ENCODE data around the gene AKT2.

AKT2 gene

GRCh38 chr19:40273469-40274360 lies 11.4 kb downstream of the AKT2 start:
- TF ChIP-seq CTCF (IDR thresholded peaks at IDR 0.05) = no peak
- Histone ChIP-seq H3K4me3 (no peak overlapping the region), H3K27ac (no peak overlapping the region)
- DNase-seq (ENCODE audit: low spot score) = no peak

DNA sequence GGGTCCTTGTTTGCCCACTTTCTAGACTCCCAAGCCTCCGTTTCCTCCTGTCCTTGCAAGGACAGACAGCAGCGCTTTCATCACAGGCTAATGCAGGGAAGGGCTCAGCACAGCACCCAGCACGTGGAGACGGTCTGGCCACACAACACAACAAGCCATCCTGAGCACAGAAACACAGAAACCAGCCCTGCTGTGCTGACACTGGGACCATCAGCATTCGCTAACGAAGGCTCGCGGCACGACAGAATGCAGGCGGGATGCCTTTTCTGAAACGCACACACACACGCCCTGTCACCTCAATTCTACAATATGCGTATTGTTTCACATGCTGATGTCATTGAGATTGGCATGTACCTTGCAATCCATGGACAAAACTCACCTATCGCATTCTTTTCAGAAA lies 12.9 kb downstream of the AKT2 start:
- H3K4me3 ChIP-seq = no peak overlapping the region
- H3K27ac ChIP-seq = no peak overlapping the region
- TF ChIP-seq CTCF (IDR thresholded peaks at IDR 0.05) = no peak
- no peak for DNase-seq (ENCODE audit: low spot score)

DNA sequence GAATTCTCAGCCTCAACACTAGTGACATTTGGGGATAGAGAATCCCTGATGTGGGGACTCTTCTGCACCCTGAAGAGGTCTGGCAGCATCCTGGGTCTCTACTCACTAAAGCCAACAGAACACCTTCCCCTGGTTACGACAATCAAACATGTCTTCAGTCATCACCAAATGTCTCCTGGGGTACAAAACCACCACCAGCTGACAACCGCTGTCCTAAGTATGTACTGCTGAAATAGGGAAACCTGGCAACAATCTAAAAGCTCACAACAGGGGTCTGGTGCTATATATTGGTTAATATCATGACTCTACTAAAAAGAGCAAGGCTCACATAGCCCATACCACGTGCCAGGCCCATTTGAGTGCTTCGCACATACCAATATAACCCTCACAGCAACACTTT lies 13.4 kb downstream of the AKT2 start:
- no peak for DNase-seq (ENCODE audit: low spot score)
- Histone ChIP-seq H3K27ac (no peak overlapping the region), H3K4me3 (no peak overlapping the region)
- no peak for TF ChIP-seq CTCF (IDR thresholded peaks at IDR 0.05)

DNA sequence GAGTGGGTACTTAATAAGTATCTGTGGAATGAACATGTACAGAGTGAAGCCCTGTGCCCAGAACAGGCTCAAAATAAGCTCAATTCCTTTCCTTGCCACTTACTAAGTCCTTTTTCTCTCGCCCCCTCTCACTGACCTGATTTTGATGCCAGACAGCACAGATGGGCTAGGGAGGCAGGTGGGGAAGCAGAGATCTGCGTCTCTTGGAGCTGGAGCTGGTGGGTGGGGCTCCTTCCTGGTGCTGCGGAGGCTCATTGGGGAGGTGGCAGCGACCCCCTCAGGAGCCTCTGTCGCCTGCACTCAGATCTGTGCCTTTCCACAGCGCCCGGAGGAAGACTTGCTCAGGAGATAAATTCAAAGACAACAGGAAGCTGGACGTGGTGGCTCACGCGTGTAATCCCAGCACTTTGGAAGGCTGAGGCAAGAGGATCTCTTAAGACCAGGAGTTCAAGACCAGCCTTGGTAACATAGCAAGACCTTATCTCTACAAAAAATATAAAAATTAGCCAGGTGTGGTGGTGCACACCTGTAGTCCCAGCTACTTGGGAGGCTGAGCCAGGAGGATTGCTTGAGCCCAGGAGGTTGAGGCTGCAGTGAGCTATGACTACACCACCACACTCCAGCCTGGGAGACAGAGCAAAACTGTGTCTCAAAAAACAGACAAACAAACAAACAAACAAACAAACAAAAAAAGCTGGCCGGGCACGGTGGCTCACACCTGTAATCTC lies 14.6 kb downstream of the AKT2 start:
- no peak for DNase-seq (ENCODE audit: low spot score)
- H3K27ac ChIP-seq = no peak overlapping the region

GRCh38 chr19:40269216-40269940 lies 15.8 kb downstream of the AKT2 start:
- no peak overlapping the region for H3K4me3 ChIP-seq
- no peak for TF ChIP-seq CTCF (IDR thresholded peaks at IDR 0.05)
- DNase-seq (ENCODE audit: low spot score) = no peak
- H3K27ac ChIP-seq = no peak overlapping the region

More for the DNA sequence above, 14.6 kb downstream of the AKT2 start:
- no peak overlapping the region for H3K4me3 ChIP-seq
- TF ChIP-seq CTCF (IDR thresholded peaks at IDR 0.05) = no peak

DNA sequence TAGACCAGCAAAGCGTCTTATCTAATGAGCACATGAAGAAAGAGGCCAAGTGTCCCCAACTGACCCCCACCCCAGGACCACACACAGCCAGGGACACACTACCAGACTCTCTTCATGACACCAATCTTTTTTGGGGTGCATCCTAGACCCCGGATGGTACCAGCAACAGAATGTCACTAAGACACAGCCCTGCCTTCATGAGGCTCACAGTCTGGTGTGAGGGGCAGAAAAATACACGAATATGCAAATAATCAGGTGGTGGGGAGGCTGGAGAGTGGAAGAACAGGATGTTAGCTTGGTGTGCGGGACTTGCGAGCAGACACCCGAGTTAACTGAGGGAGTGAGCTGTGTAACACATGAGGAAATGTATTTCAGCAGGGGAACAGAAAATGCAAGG lies 17.5 kb downstream of the AKT2 start:
- Histone ChIP-seq H3K4me3 (no peak overlapping the region), H3K27ac (no peak overlapping the region)
- DNase-seq (ENCODE audit: low spot score) = no peak
- TF ChIP-seq CTCF (IDR thresholded peaks at IDR 0.05) = no peak

All from coronary artery (tissue), 2 donors.